Effector memory CD8-positive, alpha-beta T cell (primary cell): ENCODE measurements around the gene TAF13.

Experiments used
- ATAC-seq: fragments of 150-1000 bp; cut with Tn5 transposase; replicated peaks from 2 replicates; pipeline ENCODE4 v1.10.0; 2021; ENCODE audit warnings: mild to moderate bottlenecking, moderate library complexity
- DNase-seq, 3 experiments: peaks; one replicate each; pipeline ENCODE4 v3.0.0; 2021
- H3K27ac Mint-ChIP-seq, 2 donors: one replicate each; pipeline ENCODE4 v1.8.0; 2022; ENCODE audit warnings: mild to moderate bottlenecking in 2 of 2, mixed read lengths in 2 of 2, moderate library complexity in 2 of 2
- H3K27me3 Mint-ChIP-seq, 2 donors: one replicate each; pipeline ENCODE4 v1.8.0; 2022; ENCODE audit warnings: mixed read lengths in 2 of 2
- H3K36me3 Mint-ChIP-seq: one replicate; pipeline ENCODE4 v1.8.0; 2022; ENCODE audit warnings: mild to moderate bottlenecking, moderate library complexity, mixed read lengths; ENCODE audit not compliant: insufficient read depth
- H3K4me1 Mint-ChIP-seq, 2 donors: one replicate each; pipeline ENCODE4 v1.8.0; 2022; ENCODE audit warnings: low read depth in 2 of 2, mixed read lengths in 2 of 2
- H3K4me3 Mint-ChIP-seq, 2 donors: one replicate each; pipeline ENCODE4 v1.8.0; 2022; ENCODE audit warnings: mild to moderate bottlenecking in 2 of 2, mixed read lengths in 2 of 2, moderate library complexity in 2 of 2
- H3K9me3 Mint-ChIP-seq, 2 donors: one replicate each; pipeline ENCODE4 v1.8.0; 2022; ENCODE audit warnings: mixed read lengths in 2 of 2

TAF13 gene

GRCh38 chr1:109105881-109106280, 30.1 kb upstream of the TAF13 start:
- no peaks in the 10 kb centered on the region for H3K9me3 Mint-ChIP-seq
- H3K4me1 Mint-ChIP-seq: peaks cover 8 to 9% of the 10 kb centered on the region in 2 donors
- H3K4me3 Mint-ChIP-seq: no peak overlapping the region
- no peak overlapping the region for H3K27ac Mint-ChIP-seq
- DNase-seq (no peak), ATAC-seq (no peak)
- peaks cover 22% of the 10 kb centered on the region for H3K36me3 Mint-ChIP-seq
- peaks cover 0 to 8% of the 10 kb centered on the region in 2 donors for H3K27me3 Mint-ChIP-seq

- Mint-ChIP-seq H3K36me3 (peaks cover 35% of the 10 kb centered on the region), H3K9me3 (no peaks in the 10 kb centered on the region), H3K4me1 (peaks cover 12 to 17% of the 10 kb centered on the region in 2 donors), H3K27me3 (no peaks in the 10 kb centered on the region), H3K4me3 (no peak overlapping the region), H3K27ac (peak overlapping the region in 1 of 2 donors; percentile 46)
- ATAC-seq (no peak), DNase-seq (no peak)
Observed at GRCh38 chr1:109104364-109105151, 28.8 kb upstream of the TAF13 start.

DNA sequence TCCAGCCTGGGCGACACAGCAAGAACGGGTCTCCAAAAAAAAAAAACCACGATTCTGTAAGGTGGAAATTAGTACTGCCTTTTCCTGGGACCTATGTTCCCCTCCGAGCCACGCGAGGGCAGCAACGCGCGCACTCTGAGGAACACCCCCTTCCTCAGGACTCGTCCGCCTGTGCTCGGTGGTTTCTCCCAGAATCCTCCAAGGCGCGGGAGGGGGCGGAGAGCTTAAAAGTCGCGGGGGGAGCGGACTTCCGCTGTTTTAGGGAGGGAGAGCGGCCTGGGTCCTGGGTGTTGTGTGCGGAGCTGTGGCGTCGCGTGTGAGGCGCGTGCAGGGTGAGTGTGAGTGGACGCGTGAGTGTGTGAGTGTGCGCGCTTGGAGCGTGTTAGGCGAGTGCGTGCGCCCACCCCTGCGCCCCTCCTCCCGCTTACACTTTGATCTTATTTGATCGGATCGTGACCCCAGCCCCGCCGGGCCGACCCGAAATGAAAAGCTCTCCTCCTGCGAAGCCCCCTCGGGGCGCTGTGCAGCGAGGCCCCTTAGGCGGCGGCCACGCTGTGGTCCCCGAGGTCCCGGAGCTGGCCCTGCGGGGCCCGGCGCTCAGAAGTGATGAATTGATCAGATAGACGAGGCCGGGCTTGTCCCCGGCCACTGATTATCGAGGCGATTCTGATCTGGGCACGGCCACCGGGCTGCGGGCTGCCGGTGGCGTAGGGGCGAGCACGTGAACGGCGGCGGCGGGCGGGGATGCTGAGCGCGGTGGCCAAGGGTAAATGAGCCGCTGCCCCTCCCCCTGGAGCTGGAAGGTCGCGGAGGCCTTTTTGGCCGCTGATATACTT, 24.4 kb upstream of the TAF13 start:
- Mint-ChIP-seq H3K4me3 (peak overlapping the region; percentile 91 to 99), H3K27me3 (no peaks in the 10 kb centered on the region), H3K27ac (peak overlapping the region; percentile 96 to 98), H3K9me3 (no peaks in the 10 kb centered on the region), H3K36me3 (peaks cover 44% of the 10 kb centered on the region), H3K4me1 (peaks cover 14 to 17% of the 10 kb centered on the region in 2 donors)
- DNase-seq: peak; percentile 95 to 97 (median 97)
- ATAC-seq: peak; percentile 92

GRCh38 chr1:109096120-109096519, 20.3 kb upstream of the TAF13 start:
- DNase-seq (no peak), ATAC-seq (no peak)
- Mint-ChIP-seq H3K4me3 (no peak overlapping the region), H3K4me1 (peaks cover 23 to 31% of the 10 kb centered on the region in 2 donors), H3K36me3 (peaks cover 53% of the 10 kb centered on the region), H3K27ac (no peak overlapping the region), H3K9me3 (no peaks in the 10 kb centered on the region), H3K27me3 (no peaks in the 10 kb centered on the region)

GRCh38 chr1:109095631-109096030, 19.8 kb upstream of the TAF13 start:
- Mint-ChIP-seq H3K4me3 (no peak overlapping the region), H3K9me3 (no peaks in the 10 kb centered on the region), H3K27ac (no peak overlapping the region), H3K36me3 (peaks cover 50% of the 10 kb centered on the region), H3K4me1 (peaks cover 23 to 28% of the 10 kb centered on the region in 2 donors), H3K27me3 (no peaks in the 10 kb centered on the region)
- no peak for ATAC-seq
- no peak for DNase-seq

DNA sequence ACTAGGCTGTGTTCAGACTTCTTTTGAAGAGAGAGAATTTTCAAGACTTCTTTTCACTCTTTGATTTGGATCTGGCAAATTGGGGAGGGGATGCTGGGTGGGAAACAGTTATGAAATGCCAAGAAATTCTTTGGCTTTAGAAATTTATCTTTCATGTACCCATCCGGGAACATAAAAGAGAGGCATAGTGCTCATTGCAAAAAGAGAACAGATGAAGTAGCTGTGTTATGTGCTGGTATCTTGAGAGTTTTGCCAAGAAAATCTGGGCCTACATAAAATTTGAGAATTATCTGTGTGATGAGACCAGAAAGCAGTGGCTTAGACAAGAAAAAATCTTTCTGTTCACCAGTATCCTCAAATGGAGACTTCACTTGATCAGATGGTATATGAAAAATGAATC, 19.1 kb upstream of the TAF13 start:
- no peak overlapping the region for H3K4me3 Mint-ChIP-seq
- ATAC-seq: no peak
- no peaks in the 10 kb centered on the region for H3K9me3 Mint-ChIP-seq
- peaks cover 27 to 30% of the 10 kb centered on the region in 2 donors for H3K4me1 Mint-ChIP-seq
- no peaks in the 10 kb centered on the region for H3K27me3 Mint-ChIP-seq
- no peak for DNase-seq
- H3K27ac Mint-ChIP-seq: no peak overlapping the region
- peaks cover 43% of the 10 kb centered on the region for H3K36me3 Mint-ChIP-seq

- DNase-seq (no peak), ATAC-seq (no peak)
- Mint-ChIP-seq H3K27me3 (no peaks in the 10 kb centered on the region), H3K36me3 (peaks cover 41% of the 10 kb centered on the region), H3K4me1 (peaks cover 24 to 28% of the 10 kb centered on the region in 2 donors), H3K4me3 (no peak overlapping the region), H3K9me3 (no peaks in the 10 kb centered on the region), H3K27ac (peak overlapping the region in 1 of 2 donors; percentile 38)
Observed at GRCh38 chr1:109094377-109094803, 18.6 kb upstream of the TAF13 start.

DNA sequence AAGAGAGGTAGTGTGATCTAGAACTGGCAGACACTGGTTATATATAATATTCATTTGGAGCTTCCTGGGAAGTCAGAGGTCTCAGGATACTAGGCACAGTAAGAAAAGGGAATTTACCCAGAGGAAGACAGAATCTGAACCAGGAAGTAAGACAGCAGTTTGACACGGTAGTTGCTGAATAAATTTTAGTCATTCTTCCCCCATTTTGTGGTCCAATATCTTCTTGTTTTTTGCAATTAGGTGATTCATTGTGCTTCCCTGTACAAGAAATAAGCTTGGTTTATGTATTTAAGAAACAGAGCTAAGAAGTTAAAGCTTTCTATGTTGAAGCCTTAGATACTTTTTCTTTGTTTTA, 16.0 kb upstream of the TAF13 start:
- peaks cover 42% of the 10 kb centered on the region for H3K36me3 Mint-ChIP-seq
- DNase-seq: no peak
- H3K27ac Mint-ChIP-seq: peak overlapping the region; percentile 97 to 99
- peak overlapping the region; percentile 96 to 99 for H3K4me3 Mint-ChIP-seq
- H3K9me3 Mint-ChIP-seq: no peaks in the 10 kb centered on the region
- no peaks in the 10 kb centered on the region for H3K27me3 Mint-ChIP-seq
- no peak for ATAC-seq
- peaks cover 24 to 28% of the 10 kb centered on the region in 2 donors for H3K4me1 Mint-ChIP-seq

- Mint-ChIP-seq H3K27ac (peak overlapping the region; percentile 97 to 99), H3K36me3 (peaks cover 42% of the 10 kb centered on the region), H3K4me3 (peak overlapping the region; percentile 96 to 99), H3K27me3 (no peaks in the 10 kb centered on the region), H3K9me3 (no peaks in the 10 kb centered on the region), H3K4me1 (peaks cover 24 to 28% of the 10 kb centered on the region in 2 donors)
- DNase-seq (no peak), ATAC-seq (peak; percentile 30)
Observed at GRCh38 chr1:109091078-109091838, 15.5 kb upstream of the TAF13 start.

DNA sequence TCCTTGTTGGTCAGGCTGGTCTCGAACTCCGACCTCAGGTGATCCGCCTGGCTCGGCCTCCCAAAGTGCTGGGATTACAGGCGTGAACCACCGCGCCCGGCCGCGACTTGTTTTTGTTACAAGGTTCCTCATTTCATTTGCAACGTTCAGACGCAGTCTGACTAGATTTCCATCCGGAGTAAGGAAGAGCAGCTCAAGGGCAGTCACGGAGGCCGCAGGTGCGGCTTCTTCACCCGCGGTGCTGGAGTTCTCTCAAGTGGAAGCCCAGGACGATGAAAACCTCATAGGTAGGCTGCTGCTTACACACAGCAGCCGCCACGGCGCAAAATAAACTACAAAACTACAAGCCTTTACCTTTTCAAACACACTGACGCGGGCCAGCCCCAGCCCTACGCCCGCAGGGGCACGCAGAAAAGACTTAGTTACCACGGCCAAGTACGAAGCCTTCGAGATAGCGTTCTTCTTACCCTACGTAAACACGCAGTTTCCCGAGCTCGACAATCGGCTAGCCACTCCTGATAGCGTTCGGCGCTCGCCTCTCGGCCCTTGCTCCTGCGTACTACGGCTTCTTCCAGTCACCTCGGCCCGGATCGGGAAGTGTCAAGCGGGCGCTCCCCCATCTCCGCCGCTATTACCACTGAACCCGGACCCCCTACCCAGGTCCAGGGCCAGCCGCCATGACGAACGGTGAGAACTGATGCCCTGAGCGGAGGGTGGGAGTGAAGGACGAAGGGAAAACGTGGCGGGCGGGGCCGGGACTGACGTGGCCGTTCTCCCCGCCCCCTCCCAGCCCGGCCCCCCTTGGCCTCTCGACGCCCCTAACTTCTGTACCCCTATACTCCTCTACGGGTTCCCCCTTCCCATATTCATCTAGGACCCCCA, 14.6 kb upstream of the TAF13 start, which contains the start of gene TMEM167B:
TMEM167B (plus strand) TSS at position 569 of the 882 bp plus-strand sequence; CDS start at position 678, 109 bp downstream.
- Mint-ChIP-seq H3K27ac (peak within 1 kb of the TSS; percentile 97 to 99), H3K4me3 (peak within 1 kb of the TSS; percentile 96 to 99), H3K27me3 (no peaks in the 10 kb centered on the region), H3K36me3 (peaks cover 40% of the 10 kb centered on the region), H3K9me3 (no peaks in the 10 kb centered on the region), H3K4me1 (peaks cover 24 to 28% of the 10 kb centered on the region in 2 donors)
- DNase-seq (peak; percentile 79 to 90 (median 80)), ATAC-seq (peak; percentile 95)

GRCh38 chr1:109089242-109090015, 13.6 kb upstream of the TAF13 start:
- Mint-ChIP-seq H3K9me3 (no peaks in the 10 kb centered on the region), H3K4me1 (peaks cover 24 to 28% of the 10 kb centered on the region in 2 donors), H3K36me3 (peaks cover 31% of the 10 kb centered on the region), H3K27me3 (no peaks in the 10 kb centered on the region), H3K4me3 (peak overlapping the region; percentile 96 to 99), H3K27ac (peak overlapping the region; percentile 97 to 99)
- peak in 1 of 3 experiments; percentile 20 for DNase-seq
- ATAC-seq: no peak
